ENCODE measurements around the gene CEACAM18.

- TF ChIP-seq EZH2 (IDR thresholded peaks at IDR 0.05; ENCODE audit: borderline replicate concordance, insufficient read depth, low read depth, low read length, poor library complexity, severe bottlenecking) = no peak
- TF ChIP-seq CTCF (IDR thresholded peaks at IDR 0.05) = no peak
Observed at GRCh38 chr19:51530616-51531015, 52.3 kb downstream of the CEACAM18 start.

Measured in B cell (primary cell).